HepG2 (cell line): ENCODE data around the gene ZNFX1. TPM values are rescaled to one million over a fixed set of nuclear protein-coding genes. Genes with fewer than 3 reads are reported as not detected.

Experiments used
- BORCS8-MEF2B ChIP-seq: sonication (generic); formaldehyde crosslinking; IDR thresholded peaks from 2 replicates; pipeline ENCODE4 v1.8.0; 2022; ENCODE audit warnings: mild to moderate bottlenecking, missing genetic modification reagents
- CENPX ChIP-seq: sonication (generic); formaldehyde crosslinking; IDR thresholded peaks from 2 replicates; pipeline ENCODE4 v1.9.0; 2021; ENCODE audit warnings: mild to moderate bottlenecking, missing genetic modification reagents, moderate library complexity
- IRF2 ChIP-seq: IDR thresholded peaks from 2 replicates; pipeline ENCODE4 v1.6.1; 2018; ENCODE audit warnings: missing genetic modification reagents, missing compliant biosample characterization
- NR2C2 ChIP-seq: sonication (generic); formaldehyde crosslinking; IDR thresholded peaks from 2 replicates; pipeline ENCODE4 v1.4.0; 2020; ENCODE audit warnings: missing genetic modification reagents, mild to moderate bottlenecking, moderate library complexity, borderline replicate concordance
- PHF5A ChIP-seq: IDR thresholded peaks from one replicate; pipeline ENCODE4 v1.6.1; 2018; ENCODE audit warnings: low read depth, missing genetic modification reagents; ENCODE audit not compliant: unreplicated experiment
- POLR2AphosphoS2 ChIP-seq: IDR thresholded peaks from 2 replicates; pipeline ENCODE4 v1.6.1; 2011; ENCODE audit warnings: low read depth, low read length, improper control_type of control experiment
- RBFOX2 ChIP-seq: fragments of 200-400 bp; formaldehyde crosslinking; IDR thresholded peaks from 2 replicates; pipeline ENCODE4 v1.6.1; 2017; ENCODE audit warnings: low read depth, mild to moderate bottlenecking, low read length
- REXO4 ChIP-seq: sonication (generic); formaldehyde crosslinking; IDR thresholded peaks from 2 replicates; pipeline ENCODE4 v1.8.0; 2022; ENCODE audit warnings: missing genetic modification reagents, mild to moderate bottlenecking, borderline replicate concordance
- RFX5 ChIP-seq: IDR thresholded peaks from 2 replicates; pipeline ENCODE4 v1.6.1; 2011; ENCODE audit warnings: low read depth, low read length, improper control_type of control experiment
- SOX5 ChIP-seq: IDR thresholded peaks from 2 replicates; pipeline ENCODE4 v1.6.1; 2016; ENCODE audit warnings: borderline replicate concordance
- SOX6 ChIP-seq, 2 experiments: fragments of 450-650 bp in 1 of 2; sonication (generic) in 1 of 2; formaldehyde crosslinking in 1 of 2; IDR thresholded peaks; 2 replicates each; pipeline versions ENCODE4 v1.4.0 to v1.6.1; 2017 to 2020; ENCODE audit warnings: antibody characterized with exemption in 1 of 2, mild to moderate bottlenecking in 1 of 2, missing genetic modification reagents in 1 of 2
- ZEB1 ChIP-seq: IDR thresholded peaks from 2 replicates; pipeline ENCODE4 v1.6.1; 2012; ENCODE audit warnings: mild to moderate bottlenecking, low read depth, inconsistent platforms; ENCODE audit not compliant: insufficient replicate concordance
- ZNF263 ChIP-seq: sonication (generic); formaldehyde crosslinking; IDR thresholded peaks from 2 replicates; pipeline ENCODE4 v1.4.0; 2020; ENCODE audit warnings: missing genetic modification reagents
- ZNF264 ChIP-seq: sonication (generic); formaldehyde crosslinking; IDR thresholded peaks from 2 replicates; pipeline ENCODE4 v1.4.0; 2020; ENCODE audit warnings: missing genetic modification reagents
- polyA plus RNA-seq, 8 experiments: library from polyadenylated mRNA; depleted of rRNA in 3 of 8; stranded (reverse) in 7 of 8; unstranded in 1 of 8; fragments of >200 nt; fragmentation: Illumina TruSeq in 4 of 8; extraction: Trizol in 4 of 8; gene quantifications; 2 replicates each; pipeline versions ENCODE4 v1.2.1 to v1.2.3, GENCODE V29; 2011 to 2016; ENCODE audit warnings: low read depth in 4 of 8, missing spikeins in 1 of 8, mixed read lengths in 1 of 8; ENCODE audit not compliant: insufficient read depth in 1 of 8
- total RNA-seq, 5 experiments: library from RNA; depleted of rRNA; stranded (reverse); fragments of >200 nt; fragmentation: Illumina TruSeq; extraction: Trizol; gene quantifications; 2 replicates each; pipeline ENCODE4 v1.2.3, GENCODE V29; 2016; ENCODE audit warnings: low read depth in 1 of 5
- TF ChIP-seq, protein P1 (sequence below): sonication (generic); formaldehyde crosslinking; IDR thresholded peaks from 2 replicates; pipeline ENCODE4 v1.8.1; 2023; ENCODE audit warnings: mild to moderate bottlenecking, inconsistent platforms, moderate library complexity, missing genetic modification reagents, borderline replicate concordance
- TF ChIP-seq, protein P2 (sequence below), 2 experiments: sonication (generic) in 1 of 2; formaldehyde crosslinking in 1 of 2; IDR thresholded peaks; 2 replicates each; pipeline versions ENCODE4 v1.6.1 to v1.9.0; 2014 to 2022; ENCODE audit warnings: antibody characterized with exemption in 1 of 2, borderline replicate concordance in 1 of 2, inconsistent platforms in 1 of 2, low read depth in 1 of 2, missing genetic modification reagents in 1 of 2
- TF ChIP-seq, protein P3 (sequence below): fragments of 450-650 bp; IDR thresholded peaks from 2 replicates; pipeline ENCODE4 v1.6.1; 2016
- TF ChIP-seq, protein P4 (sequence below): sonication (generic); formaldehyde crosslinking; IDR thresholded peaks from 2 replicates; pipeline ENCODE4 v1.4.0; 2020; ENCODE audit warnings: mild to moderate bottlenecking, missing genetic modification reagents
- TF ChIP-seq, protein P5 (sequence below): sonication (generic); formaldehyde crosslinking; IDR thresholded peaks from 2 replicates; pipeline ENCODE4 v1.4.0; 2020; ENCODE audit warnings: low read depth, mild to moderate bottlenecking, missing genetic modification reagents

Gene ZNFX1
- total and polyA plus RNA-seq, 2 of the 13 experiments (the other 11 are each of a cell fraction or from before 2014, with no cell fraction given), result 2.9 to 11.1 TPM

DNA sequence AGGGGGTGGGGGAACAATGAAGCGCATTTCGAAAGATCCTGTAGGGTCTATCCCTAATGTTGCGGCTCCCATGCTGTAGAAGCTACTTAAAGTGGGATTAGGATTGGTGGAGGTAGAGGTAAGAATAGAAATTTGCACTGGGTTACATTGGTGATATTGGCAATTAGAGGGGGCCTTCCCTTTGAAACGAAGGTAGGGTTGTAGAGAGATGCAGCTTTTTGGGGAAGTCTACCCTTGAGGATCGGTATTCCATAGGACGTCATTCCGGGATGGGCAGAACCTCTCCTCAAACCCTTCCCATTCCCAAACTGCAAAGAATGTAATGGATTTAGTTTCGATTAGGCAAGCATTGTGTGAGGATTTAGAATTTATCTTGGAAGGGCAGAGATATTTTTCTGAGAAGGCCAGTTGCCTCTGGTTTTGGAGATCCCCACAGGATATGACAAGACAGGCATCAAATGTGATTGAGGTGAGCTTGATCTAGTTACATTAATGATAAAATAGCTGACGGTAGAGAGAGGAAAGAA lies 5.4 kb upstream of the ZNFX1 start (continued):
- TF ChIP-seq NR2C2, result 0 out of 2 replicates have a peak, but pooled peaks have one; percentile 26
- TF ChIP-seq, protein P1, sequence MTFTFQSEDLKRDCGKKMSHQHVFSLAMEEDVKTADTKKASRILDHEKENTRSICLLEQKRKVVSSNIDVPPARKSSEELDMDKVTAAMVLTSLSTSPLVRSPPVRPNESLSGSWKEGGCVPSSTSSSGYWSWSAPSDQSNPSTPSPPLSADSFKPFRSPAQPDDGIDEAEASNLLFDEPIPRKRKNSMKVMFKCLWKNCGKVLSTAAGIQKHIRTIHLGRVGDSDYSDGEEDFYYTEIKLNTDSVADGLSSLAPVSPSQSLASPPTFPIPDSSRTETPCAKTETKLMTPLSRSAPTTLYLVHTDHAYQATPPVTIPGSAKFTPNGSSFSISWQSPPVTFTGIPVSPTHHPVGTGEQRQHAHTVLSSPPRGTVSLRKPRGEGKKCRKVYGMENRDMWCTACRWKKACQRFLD (CRISPR knock-in tag), result 0 out of 2 replicates have a peak, but pooled peaks have one; percentile 41
- TF ChIP-seq CENPX (CRISPR knock-in tag), result peak; percentile 48; the same call in 1 of the 2 replicates
- peak; percentile 84 for TF ChIP-seq POLR2AphosphoS2
- no peak for TF ChIP-seq ZNF264 (CRISPR knock-in tag)
- TF ChIP-seq RBFOX2, result peak; percentile 73
- no peak for TF ChIP-seq BORCS8-MEF2B
- no peak for TF ChIP-seq SOX6 (IDR thresholded peaks at IDR 0.05)
- TF ChIP-seq SOX6 (CRISPR knock-in tag; IDR thresholded peaks at IDR 0.05), result 0 out of 2 replicates have a peak, but pooled peaks have one; percentile 17
- TF ChIP-seq ZEB1, result no peak
- TF ChIP-seq, protein P2, sequence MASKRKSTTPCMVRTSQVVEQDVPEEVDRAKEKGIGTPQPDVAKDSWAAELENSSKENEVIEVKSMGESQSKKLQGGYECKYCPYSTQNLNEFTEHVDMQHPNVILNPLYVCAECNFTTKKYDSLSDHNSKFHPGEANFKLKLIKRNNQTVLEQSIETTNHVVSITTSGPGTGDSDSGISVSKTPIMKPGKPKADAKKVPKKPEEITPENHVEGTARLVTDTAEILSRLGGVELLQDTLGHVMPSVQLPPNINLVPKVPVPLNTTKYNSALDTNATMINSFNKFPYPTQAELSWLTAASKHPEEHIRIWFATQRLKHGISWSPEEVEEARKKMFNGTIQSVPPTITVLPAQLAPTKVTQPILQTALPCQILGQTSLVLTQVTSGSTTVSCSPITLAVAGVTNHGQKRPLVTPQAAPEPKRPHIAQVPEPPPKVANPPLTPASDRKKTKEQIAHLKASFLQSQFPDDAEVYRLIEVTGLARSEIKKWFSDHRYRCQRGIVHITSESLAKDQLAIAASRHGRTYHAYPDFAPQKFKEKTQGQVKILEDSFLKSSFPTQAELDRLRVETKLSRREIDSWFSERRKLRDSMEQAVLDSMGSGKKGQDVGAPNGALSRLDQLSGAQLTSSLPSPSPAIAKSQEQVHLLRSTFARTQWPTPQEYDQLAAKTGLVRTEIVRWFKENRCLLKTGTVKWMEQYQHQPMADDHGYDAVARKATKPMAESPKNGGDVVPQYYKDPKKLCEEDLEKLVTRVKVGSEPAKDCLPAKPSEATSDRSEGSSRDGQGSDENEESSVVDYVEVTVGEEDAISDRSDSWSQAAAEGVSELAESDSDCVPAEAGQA (IDR thresholded peaks at IDR 0.05; ENCODE audit: low read depth), result no peak
- TF ChIP-seq, protein P2 (CRISPR knock-in tag; IDR thresholded peaks at IDR 0.05; ENCODE audit: borderline replicate concordance), result no peak
- TF ChIP-seq IRF2 (CRISPR knock-in tag), result 0 out of 2 replicates have a peak, but pooled peaks have one; percentile 10
- TF ChIP-seq ZNF263 (CRISPR knock-in tag), result no peak
- TF ChIP-seq, protein P3, sequence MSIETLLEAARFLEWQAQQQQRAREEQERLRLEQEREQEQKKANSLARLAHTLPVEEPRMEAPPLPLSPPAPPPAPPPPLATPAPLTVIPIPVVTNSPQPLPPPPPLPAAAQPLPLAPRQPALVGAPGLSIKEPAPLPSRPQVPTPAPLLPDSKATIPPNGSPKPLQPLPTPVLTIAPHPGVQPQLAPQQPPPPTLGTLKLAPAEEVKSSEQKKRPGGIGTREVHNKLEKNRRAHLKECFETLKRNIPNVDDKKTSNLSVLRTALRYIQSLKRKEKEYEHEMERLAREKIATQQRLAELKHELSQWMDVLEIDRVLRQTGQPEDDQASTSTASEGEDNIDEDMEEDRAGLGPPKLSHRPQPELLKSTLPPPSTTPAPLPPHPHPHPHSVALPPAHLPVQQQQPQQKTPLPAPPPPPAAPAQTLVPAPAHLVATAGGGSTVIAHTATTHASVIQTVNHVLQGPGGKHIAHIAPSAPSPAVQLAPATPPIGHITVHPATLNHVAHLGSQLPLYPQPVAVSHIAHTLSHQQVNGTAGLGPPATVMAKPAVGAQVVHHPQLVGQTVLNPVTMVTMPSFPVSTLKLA, result no peak
- 0 out of 2 replicates have a peak, but pooled peaks have one; percentile 0 for TF ChIP-seq SOX5 (CRISPR knock-in tag)
- TF ChIP-seq PHF5A (CRISPR knock-in tag), result no peak
- TF ChIP-seq REXO4 (CRISPR knock-in tag), result no peak
- TF ChIP-seq, protein P4, sequence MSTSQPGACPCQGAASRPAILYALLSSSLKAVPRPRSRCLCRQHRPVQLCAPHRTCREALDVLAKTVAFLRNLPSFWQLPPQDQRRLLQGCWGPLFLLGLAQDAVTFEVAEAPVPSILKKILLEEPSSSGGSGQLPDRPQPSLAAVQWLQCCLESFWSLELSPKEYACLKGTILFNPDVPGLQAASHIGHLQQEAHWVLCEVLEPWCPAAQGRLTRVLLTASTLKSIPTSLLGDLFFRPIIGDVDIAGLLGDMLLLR (CRISPR knock-in tag), result 0 out of 2 replicates have a peak, but pooled peaks have one; percentile 13
- TF ChIP-seq, protein P5, sequence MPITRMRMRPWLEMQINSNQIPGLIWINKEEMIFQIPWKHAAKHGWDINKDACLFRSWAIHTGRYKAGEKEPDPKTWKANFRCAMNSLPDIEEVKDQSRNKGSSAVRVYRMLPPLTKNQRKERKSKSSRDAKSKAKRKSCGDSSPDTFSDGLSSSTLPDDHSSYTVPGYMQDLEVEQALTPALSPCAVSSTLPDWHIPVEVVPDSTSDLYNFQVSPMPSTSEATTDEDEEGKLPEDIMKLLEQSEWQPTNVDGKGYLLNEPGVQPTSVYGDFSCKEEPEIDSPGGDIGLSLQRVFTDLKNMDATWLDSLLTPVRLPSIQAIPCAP (CRISPR knock-in tag), result no peak
- TF ChIP-seq RFX5, result no peak
